SIG-M5 treated with dmso at 0.1 percent for 504 hours (cell line): ENCODE measurements around the gene UBASH3B.

Experiments used
- DNase-seq: peaks from one replicate; lab custom pipeline; 2025; ENCODE audit not compliant: unreplicated experiment; lab: John Stamatoyannopoulos, UW

The UBASH3B gene

DNA sequence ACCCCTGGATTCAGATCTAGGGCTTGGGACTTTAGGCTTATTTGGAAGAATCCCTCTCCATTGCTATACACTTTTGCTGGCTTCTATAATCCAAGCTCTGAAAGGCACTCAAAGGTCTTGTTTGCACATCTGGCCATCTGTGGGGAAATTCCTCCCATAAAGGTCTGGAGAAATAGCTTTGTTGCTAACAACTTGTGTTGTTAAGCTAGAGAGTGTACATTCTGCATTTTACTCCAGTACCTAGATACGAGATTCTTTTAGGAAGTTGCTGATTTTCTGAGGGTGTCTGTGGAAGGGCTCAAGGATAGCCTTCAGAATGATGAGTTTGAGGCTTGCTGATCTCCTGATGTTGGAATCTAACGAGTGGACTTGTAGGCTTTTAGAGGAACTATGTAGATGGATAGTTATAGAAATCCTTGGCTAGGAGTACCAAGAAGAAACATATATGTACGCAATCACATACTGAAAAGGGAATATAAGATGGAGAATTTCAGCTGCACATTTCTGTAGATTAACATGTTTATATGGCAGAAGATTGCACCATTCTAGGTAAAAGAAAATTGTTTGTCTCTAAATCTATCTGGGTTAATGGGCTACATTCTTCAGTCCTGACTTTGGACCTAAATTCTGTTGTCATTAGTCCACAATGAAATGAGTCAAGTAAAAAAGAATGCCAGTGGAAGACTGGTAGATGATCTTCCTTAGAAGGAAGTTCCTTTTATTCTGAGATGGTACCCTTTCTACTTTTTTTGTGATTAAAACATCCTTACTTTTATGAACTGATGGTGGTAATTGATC lies 51.0 kb downstream of the UBASH3B start:
- DNase-seq = no peak

DNA sequence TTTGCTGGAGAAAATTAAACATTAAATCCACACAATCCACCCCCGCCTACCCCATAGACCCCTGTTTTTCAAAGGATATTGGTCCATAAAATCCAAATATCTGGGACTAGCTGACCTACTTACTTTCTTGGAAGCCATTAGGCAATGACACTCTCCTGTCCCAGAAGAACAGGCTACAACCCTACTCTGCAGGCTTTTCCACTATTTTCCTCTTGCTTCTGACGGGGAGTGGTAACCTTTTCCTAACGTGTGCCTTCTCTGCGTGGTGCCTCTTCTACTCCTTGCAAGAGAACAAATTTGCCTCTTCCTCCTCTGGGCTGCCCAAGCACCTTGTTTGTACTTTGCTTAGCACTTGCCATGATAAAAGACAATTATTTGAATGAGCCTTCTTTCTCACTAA lies 51.6 kb downstream of the UBASH3B start:
- DNase-seq = no peak

DNA sequence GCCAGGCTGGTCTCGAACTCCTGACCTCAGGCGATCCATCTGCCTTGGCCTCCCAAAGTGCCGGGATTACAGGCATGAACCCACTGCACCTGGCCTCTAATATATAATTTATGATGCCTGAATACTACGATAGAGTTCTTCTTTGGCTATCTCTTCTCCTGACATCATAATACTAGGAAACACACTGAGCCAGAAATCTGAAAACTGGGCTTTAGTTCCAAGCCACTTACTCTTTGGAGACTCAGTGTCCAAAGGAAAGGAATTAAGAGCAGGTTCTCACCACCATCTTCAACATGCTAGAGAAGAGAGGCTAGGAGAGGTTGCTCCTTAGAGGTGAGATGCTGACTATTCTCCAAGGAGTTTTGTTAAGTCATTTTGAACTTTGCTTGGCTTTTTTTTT lies 52.4 kb downstream of the UBASH3B start:
- DNase-seq = no peak

DNA sequence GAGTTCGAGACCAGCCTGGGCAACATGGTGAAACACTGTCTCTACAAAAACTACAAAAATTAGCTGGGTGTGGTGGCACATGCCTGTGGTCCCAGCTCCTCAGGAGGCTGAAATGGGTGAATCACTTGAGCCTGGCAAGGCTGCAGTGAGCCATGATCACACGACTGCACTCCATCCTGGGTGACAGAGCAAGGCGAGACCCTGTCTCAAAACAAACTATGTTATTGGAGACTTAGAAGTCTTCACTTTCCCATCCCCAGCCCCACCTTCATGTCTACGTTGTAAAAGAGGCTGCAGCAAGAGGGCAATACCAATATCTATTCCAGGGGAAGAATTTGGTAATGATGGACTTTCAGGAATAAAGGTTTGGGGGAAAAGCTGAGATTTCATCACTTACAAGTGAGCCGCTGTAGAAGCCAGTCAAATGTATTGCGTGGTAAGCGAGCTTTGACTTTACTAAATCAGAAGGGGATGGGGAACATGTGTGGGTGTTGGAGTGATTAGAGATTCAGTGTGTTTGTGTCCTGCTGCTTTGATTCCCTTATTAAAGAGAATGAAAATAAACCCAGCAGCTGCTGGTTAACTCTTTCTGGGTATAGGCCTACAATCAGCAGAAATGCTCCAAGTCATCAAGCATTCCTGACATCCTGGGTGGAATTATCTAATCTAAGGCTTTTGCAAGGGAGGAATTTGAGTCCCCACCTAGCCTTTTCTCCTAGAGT lies 53.7 kb downstream of the UBASH3B start:
- DNase-seq = no peak

DNA sequence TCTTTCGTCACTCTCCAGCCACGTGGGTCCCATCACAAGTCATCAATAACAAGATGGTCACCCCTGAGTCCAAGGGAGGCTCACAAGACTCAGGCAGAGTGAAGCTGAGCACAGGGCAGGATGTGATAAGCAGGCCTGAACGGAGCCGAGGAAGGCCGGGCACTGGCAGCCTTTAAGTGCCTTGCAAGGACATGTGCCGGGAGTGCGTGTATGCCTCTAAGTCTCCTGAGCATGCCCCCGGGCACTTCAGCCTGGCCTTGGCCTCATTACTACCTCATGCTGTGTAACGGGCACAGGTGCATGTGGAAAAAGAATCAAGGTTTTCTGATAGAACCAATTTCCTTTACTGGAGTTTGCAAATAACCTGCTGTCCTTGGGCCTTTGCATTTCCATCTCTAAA lies 55.8 kb downstream of the UBASH3B start:
- DNase-seq = no peak

DNA sequence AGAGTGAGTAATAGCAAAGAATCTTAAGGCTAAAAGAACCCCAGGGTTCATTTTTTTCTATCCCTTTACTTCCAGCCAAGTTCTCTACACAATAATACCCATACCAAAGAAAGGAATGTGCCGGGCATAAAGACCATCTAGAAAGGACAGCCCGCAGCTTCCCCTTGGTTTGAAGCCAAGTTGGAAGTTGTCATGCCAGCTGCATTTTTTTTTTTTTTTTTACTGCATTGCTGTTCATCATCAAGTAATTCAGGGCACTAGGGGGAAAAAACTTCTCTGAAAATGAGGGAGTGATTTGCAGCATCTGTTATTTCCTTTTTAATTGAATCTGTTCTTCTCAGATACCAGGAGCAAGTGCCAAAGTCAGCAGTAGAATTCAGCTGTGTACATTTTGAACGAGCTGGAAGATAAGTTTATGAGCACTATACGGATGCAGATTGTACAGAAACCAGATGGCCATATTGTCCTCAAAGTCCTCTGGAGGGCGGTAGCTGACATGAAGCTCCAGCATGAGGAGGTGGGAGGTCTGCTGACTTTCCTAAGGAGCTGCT lies 56.4 kb downstream of the UBASH3B start:
- no peak for DNase-seq

DNA sequence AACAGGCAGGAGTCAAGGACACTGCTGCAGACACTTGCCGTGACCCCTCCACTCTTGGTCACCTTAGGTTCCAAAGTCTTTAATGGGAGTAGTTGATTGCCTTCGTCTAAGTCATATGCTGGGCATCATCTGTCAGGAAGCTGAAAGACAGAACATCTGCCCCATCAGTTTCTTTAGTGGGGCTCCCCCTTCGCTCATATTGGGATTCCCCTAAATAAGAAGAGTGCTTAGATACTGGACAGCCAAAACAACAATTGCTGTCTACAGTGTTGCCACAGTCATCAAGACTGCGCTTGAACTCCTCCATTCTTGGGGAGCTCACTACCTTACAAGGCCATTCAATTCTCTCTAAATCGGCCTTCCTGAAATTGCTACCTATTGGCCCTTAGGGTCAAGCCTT lies 58.5 kb downstream of the UBASH3B start:
- no peak for DNase-seq

DNA sequence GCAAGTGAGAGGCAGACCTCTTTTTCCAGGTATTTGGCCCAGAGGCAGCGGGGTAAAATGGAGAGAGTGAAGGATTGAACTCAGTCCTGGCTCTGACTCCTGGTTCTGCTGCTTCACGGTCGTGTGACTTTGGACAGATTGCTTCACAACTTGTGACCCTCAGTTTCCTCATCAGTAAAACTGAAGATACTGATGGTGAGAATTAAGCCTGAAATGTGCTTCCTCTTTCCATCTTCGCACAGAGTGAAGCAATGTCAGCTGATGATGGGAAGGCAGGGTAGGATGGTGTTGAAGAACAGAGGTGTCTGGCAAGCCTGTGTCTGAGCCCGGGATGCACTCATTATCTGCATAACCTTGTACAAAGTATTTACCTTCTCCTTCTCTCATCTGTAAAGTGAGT lies 59.0 kb downstream of the UBASH3B start:
- DNase-seq = peak; percentile 89

DNA sequence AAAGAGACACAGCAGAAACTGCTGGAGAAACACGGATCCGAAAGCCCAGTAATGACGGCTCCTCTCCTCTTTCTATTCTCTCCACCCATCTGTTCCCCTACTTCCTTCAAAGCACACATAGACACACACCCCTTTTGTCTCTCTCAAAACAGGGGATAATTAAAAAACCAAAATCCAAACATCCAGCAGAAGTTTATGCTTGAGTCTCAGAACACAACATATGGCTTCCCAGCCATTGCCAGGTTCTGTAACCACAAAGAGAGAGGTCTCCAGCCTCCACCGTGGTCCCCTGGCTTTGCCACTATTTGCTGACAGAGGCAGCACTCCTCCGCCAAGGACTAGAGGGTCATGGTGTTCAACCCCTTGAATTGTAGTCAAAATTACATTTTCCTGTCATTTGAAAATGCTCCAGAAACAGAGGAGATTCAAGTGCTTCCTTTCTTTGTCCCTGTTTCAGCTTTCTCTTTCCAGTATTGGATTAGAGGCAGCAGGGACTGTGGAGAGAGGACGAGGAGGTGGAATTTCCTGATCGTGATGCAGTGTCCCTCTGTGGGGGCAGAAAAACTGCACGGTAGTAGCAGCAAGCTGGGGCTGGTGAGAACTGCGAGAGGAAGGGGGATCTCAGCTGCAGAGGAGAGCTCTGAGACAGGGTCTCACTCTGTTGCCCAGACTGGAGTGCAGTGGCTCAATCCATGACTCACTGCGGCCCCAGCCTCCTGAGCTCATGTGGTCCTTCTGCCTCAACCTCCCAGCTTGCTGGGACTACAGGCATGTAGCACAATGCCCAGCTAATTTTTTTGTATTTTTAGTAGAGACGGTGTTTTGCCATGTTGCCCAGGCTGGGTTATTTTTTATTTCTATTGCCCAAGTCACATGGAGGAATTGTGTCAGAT lies 60.3 kb downstream of the UBASH3B start:
- no peak for DNase-seq

DNA sequence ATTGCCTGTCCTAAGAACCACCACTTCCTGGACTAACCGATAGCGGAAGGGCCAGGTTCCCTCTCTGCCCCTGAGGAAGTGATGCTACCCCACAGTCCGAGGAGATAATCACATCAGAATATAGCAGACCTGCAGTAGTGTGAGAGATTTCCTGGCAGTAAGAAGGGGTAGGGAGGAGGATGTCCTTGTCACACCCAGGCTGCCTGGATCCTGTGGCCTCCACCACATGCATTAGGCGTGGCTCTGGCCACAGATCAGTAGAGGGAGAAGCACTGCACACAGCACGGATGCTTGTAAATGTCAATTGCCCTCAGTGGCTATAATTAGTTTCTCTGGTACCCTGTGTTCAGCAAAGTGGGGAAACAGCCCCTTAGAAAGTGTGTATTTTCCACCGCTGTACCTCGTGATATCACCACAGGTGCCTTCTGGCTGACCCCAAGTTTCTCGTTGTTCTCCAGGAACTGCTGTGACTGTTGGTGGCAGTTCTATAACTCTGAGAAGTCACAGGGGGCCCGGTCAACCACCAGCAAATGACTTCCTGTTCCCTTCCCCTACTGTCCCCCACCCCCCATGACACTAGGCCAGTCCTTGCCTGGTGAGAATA lies 61.8 kb downstream of the UBASH3B start:
- peak; percentile 85 for DNase-seq

DNA sequence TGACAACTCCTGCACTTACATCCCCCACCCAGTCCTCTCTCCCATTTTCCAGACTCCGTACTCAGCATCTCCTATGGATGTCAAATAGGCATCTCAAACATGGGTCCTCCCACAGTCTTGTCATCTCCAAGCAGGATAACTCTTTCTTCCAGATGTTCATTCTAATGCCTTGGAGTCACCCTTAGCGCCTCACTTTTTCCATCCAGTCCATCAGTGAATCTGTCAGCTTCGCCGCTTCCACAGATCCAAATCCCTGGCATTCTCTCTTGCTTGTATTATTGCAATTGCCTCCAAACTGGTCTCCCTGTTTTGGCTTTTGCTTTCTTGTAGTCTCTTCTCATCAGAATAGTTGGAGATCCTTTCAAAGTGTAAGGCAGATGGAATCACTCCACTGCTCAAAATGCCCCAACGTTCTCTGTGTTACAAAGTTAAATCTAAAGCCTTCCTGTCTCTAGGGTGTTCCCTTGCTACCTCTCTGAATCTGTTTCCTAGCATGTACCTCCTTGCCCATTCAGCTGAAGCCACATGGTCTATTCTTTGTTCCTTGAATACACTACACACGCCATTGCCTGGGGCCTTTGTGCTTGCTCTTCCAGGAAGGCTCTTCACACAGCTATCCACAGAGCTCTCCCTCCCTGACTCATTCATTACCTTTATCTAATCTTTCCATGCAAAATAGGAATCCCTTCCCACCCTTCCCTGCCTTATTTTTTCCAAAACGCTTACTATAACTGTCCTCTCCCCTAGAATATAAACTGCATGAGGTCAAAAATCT lies 64.8 kb downstream of the UBASH3B start:
- no peak for DNase-seq

DNA sequence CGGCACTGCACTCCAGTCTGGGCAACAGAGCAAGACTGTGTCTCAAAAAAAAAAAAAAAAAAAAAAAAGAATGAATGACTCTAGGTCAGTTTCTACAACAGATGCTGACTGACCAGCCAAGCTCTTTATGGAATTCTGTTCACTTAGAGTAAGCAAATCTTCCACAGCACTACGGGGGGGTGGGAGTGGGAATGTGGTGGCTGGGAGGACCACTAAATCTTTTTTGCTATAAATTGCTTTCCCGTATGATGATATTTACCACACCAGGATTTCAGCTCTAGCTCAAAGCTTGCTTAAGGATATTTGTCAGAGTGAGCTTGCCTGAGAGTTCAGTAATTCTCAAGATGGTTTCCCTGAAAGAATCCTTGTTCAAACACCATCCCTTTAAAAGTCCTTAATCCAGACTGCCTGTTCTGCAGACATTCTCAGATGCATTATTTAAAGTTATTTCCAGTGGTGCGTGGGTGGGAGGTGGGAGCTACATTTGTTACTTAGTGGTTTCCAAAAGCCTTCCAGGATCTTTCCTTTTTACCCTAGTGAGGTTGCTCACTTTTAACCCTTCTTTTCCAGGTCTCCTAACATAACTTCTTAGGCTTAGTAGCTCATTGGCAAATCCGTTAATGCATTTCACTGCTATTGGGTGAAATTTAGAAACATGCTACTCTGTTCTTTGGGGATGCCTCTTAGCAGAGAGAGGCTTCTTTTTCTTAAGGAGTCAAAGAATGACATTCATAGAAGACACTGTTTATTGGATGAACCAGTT lies 65.9 kb downstream of the UBASH3B start:
- no peak for DNase-seq

DNA sequence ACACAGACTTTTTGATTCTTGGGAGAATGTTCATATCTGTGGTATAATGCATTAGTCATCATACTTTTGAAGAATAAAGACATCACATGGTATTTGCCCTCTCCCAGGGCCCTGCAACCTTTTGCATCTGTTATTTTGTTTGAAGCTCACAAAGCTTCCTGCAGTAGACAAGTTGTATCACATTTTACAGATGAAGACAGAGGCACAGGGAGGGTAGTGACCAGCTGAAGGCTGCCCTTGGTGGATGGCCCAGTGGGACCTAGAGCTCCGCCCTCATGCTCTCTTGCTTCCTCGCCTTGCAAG lies 66.4 kb downstream of the UBASH3B start:
- DNase-seq = no peak

DNA sequence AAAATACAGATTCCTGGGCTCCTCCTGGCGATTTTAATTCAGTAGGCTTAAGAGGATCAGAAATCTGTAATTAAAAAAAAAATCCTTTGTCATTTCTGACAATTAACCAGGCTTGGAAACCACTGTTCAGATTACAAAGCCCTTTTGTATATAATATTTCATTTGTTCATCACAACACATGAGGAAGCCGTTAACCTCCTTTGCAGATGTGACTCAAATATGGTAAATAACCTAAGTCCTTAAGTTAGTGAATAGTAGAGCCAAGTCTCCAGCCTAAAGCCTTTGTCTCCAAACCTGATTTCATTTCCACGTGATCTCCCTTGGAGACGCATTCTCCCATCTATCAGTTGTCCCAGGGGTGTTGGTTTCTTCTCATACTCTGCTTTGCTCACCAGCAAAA lies 67.6 kb downstream of the UBASH3B start:
- no peak for DNase-seq

DNA sequence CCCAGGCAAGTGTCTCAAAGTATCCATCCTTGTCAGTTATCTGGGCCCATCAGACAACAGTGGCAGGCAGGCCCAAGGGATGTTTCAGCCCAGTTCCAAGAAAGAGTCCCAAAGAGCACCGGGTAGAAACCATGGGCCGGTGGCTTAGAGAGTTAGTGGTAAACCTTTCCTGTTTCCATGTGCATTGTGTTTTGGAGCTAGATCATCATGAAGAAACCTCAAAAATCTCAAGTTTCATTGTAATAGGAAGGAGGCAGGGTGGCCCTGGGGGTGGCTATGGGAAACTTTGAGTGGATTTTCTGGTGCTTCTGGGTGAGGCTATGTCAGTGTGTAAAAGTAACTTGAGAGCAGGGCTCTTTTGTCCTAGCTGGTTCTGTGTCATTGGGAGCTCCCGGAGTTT lies 68.1 kb downstream of the UBASH3B start:
- DNase-seq = no peak

DNA sequence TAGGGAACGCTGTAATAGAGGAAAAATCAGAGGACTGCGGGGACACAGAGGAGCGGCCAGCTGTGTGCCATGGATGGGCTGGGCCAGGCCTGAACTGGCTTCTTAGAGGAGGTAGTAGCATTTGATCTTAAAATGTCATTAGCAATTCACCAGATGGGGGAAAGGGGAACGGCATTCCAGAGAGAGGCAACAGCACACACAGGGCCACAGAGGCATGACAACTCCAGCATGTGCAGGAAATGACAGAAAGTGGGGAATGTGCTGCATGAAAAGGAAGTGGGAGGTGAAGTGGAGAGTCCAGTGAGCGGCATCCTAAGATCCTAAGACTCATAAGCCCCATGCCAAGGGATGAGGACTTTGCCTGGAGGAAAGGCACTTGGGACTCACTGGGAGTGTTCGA lies 69.0 kb downstream of the UBASH3B start:
- DNase-seq = no peak

DNA sequence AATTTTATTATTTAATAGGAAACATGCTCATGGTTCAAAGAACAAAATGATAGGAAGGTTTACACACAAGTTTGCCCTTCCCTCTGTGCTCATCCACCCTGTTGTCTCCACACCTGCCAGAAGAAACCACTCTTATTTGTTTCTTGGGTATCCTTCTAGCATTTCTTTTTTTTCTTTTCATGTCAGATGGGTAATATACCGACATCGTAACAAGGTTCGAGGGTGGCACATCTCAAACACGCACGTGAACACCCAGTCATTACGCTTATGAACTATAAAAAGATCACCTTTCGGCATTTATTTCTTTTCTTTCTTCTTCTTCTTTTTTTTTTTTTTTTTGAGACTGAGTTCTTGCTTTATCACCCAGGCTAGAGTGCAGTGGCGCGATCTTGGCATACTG lies 70.5 kb downstream of the UBASH3B start:
- DNase-seq = no peak

DNA sequence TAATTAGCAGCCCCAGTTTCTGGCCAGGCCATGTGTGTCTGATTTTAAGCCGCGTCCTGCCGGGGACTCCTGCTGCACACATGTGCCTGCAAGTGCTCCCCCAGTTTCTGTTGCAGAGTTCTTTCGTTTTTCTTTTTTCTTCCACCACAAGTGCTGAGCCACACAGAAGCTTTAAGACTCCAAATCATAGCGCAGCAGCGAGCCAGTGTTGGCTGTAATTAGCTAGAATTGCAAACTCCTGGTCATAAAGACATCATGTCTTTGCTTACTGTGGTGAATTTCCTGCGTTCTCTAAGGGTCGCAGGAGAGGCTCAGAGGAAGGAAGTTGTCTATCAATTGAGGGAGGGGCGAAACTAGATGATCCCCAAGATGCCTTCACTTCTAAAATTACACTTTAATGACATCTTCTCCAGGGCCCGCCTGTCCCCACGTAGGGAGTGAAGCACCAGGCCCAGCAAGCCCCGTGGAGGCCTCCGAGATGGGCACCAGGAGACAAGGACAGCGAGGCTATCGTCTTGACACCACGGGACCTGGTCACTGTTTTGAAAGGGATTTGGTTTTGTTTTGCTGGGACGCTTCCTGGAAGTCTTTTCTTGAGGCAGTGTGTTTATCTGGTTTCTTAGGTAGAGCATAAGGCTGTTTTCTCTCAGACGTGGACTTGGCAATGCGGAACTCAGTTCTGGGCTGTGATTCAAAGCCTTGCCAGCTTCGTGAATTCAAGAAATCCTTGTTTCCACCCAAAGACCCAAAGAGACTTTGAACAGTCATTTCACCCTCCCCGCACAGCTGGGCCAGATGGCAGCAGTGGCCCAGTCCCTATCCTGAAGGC lies 71.8 kb downstream of the UBASH3B start:
- no peak for DNase-seq

DNA sequence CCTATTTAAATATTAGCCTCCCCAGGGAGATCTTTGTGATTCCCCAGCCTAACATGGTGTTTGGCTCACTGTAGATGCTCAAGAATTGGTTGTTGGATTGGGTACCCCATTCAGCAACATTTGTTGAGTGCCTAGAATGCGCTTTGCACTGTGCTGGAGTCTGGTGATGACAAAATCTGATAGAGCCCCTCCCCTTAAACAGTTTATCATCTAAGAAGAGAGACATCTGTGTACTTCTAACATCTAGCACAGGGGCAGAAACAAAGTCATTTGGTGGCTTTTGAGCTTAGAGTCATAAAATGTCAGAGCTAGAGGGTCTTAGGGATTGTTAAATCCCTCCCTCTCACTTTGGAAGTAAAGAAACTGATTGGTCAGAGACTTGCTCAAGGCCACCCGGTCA lies 73.0 kb downstream of the UBASH3B start:
- no peak for DNase-seq
